ENCODE data around the gene CFAP68.

Gene CFAP68, protein sequence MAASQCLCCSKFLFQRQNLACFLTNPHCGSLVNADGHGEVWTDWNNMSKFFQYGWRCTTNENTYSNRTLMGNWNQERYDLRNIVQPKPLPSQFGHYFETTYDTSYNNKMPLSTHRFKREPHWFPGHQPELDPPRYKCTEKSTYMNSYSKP

DNA sequence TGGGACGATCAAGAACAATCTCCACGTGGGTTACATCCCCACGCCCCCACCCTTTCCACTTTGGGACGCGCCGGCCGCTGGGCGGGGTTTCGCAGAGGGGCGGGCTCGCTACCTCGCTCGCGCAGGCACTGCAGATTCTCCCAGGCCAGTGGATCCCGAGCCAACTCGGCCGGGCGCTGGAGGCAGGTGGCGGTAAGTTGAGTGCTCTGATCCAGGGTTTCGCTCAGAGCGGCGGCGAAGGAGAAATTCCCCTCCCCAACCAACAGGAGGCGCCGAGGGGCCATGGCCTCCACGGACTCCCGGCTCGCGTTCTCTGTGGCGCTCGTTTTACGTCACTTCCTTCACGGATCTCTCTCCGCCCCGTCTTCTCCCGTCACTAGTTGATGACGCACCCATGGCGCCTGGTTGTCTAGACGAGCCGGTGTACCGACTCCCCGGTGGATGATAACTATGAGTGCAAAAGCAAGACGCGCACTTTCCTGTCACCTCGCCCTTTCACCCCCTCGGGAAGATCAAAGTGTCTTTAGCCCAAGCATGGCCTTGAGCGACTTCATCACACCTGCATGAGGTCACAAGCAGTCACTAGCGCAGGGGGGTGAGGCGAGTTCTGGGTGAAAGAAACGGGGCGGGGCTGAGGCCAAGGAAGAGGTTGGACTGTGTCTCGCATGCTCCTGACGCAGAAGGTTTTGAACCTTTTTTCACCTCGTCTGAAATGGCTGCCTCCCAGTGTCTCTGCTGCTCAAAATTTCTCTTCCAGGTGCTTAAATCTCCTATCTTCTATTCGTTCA, at the start of gene CFAP68, which contains the start of gene FDXACB1:
Gene CFAP68 (plus strand): TSS at position 693 of the 788 bp plus-strand sequence. CDS start 20 bp downstream, at position 713.
Gene FDXACB1 (minus strand): TSS at position 317 of the 788 bp plus-strand sequence. CDS start 33 bp downstream, at position 284.
- TF ChIP-seq, protein P1, sequence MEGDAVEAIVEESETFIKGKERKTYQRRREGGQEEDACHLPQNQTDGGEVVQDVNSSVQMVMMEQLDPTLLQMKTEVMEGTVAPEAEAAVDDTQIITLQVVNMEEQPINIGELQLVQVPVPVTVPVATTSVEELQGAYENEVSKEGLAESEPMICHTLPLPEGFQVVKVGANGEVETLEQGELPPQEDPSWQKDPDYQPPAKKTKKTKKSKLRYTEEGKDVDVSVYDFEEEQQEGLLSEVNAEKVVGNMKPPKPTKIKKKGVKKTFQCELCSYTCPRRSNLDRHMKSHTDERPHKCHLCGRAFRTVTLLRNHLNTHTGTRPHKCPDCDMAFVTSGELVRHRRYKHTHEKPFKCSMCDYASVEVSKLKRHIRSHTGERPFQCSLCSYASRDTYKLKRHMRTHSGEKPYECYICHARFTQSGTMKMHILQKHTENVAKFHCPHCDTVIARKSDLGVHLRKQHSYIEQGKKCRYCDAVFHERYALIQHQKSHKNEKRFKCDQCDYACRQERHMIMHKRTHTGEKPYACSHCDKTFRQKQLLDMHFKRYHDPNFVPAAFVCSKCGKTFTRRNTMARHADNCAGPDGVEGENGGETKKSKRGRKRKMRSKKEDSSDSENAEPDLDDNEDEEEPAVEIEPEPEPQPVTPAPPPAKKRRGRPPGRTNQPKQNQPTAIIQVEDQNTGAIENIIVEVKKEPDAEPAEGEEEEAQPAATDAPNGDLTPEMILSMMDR (IDR thresholded peaks at IDR 0.05; ENCODE audit: extremely low read depth, insufficient read depth, missing control alignments): peak; percentile 89
- in situ Hi-C loops (cut with MboI; ENCODE audit: low pct_unique_long_range_greater_than_20kb, low sequenced_read_pairs, unreplicated experiment): no loop called here
- DNase-seq (ENCODE audit: low spot score): peak; percentile 91

DNA sequence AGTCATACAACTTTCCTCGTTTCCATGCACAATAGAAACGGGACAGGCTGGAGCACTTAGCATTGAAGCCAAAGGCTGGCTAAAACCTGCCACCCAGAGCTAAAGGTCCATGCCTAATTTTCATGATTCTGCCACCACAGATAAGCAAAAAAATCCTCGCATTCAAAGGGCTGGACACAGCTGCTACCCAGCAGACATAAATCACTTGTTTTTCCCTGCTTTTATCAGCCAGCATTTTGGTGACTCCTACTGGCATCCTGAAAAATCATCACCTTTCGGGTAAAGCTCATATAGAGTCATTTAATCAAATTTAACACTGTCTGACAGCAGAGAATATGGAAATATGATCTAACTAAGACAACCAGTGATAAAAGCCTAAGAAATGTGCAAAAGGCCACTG, 45.8 kb upstream of the CFAP68 start:
- no peak for DNase-seq (ENCODE audit: low spot score)
- TF ChIP-seq, protein P1 (IDR thresholded peaks at IDR 0.05; ENCODE audit: extremely low read depth, insufficient read depth, missing control alignments): no peak
- in situ Hi-C loops (cut with MboI; ENCODE audit: low pct_unique_long_range_greater_than_20kb, low sequenced_read_pairs, unreplicated experiment): no loop called here

DNA sequence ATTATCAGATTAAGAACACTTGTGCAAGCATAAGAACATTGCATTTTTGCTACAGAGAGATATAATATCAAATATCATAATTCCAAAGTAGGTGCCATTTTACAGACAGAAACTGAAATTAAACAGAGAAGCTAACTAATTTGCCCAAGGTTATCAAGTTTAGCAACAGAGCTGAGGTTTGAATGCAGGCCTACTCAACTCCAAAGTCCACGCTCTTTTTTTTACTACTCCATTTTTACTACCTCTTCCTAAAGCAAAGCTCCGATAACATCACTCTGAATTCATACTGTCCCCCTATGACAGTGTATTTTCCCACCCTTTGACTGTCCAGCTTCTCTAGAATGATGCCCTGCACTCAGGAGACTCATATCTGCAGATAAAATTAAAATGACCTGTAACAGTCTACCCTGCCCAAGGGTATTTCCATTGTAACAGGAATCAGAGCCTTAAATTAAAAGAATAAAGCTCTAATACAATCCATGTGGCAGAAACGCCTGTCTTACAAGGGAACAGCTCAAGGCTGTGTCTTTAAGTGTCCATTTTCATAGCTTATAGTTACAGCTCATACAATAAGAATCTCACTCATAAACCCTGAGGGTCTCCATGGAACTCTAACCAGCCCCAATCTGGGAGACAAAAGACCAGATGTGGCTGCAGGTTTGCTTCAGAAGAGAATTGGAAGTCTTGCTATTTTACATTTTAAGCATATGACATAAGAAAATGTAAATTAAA, 44.7 kb upstream of the CFAP68 start:
- in situ Hi-C loops (cut with MboI; ENCODE audit: low pct_unique_long_range_greater_than_20kb, low sequenced_read_pairs, unreplicated experiment): no loop called here
- TF ChIP-seq, protein P1 (IDR thresholded peaks at IDR 0.05; ENCODE audit: extremely low read depth, insufficient read depth, missing control alignments): no peak
- DNase-seq (ENCODE audit: low spot score): no peak

DNA sequence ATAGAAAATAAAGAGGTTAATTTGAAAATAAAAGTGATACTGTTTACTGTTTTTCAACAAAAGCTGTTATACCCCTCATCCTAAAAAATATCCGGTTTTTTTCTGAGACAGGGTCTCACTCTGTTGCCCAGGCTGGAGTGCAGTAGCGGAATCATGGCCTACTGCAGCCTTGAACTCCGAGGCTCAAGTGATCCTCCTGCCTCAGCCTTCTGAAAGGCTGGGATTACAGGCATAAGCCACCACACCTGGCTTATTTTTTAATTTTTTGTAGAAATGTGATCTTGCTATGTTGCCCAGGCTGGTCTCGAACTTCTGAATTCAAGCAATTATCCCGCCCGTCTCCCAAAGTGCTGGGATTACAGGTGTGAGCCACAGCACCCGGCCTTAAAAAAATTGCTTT, 43.7 kb upstream of the CFAP68 start:
- in situ Hi-C loops (cut with MboI; ENCODE audit: low pct_unique_long_range_greater_than_20kb, low sequenced_read_pairs, unreplicated experiment): no loop called here
- DNase-seq (ENCODE audit: low spot score): no peak
- TF ChIP-seq, protein P1 (IDR thresholded peaks at IDR 0.05; ENCODE audit: extremely low read depth, insufficient read depth, missing control alignments): no peak

DNA sequence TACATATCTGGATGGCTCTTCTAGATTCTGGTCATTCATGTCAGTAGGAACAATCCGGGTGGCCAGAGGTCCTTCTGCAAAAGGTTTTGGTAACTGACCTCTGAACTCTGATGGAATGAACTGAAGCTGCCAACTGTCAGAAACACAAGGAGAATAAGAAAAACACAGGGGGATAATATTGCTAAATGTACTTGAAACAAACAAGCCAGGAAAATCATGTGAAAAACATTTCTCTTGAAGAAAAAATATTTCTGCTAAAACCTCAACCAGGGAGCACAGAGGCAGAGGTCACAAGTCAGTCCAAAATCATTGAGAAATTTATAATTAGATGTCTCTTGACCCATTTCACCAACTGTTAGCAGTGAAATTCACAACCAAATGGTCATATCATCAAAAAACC, 43.2 kb upstream of the CFAP68 start:
- TF ChIP-seq, protein P1 (IDR thresholded peaks at IDR 0.05; ENCODE audit: extremely low read depth, insufficient read depth, missing control alignments): no peak
- in situ Hi-C loops (cut with MboI; ENCODE audit: low pct_unique_long_range_greater_than_20kb, low sequenced_read_pairs, unreplicated experiment): no loop called here
- DNase-seq (ENCODE audit: low spot score): no peak

DNA sequence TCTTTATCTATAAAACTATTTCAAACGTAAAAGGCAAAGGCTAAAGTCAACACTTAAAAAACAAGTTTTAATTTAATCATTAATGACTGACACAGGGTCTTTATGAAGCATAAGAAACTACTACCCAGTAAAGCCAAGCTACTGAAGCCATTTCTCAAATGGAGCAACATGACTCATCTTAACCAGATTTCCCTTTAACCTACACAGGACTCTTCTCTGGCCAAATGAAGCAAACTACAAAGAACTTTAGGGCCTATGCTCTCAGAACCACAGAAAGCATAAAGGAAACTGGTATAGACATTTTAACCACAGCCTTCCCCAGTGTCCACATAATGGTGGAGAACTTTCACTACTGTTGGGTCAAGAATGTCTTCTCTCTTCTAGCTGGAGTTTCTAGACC, 42.6 kb upstream of the CFAP68 start:
- TF ChIP-seq, protein P1 (IDR thresholded peaks at IDR 0.05; ENCODE audit: extremely low read depth, insufficient read depth, missing control alignments): no peak
- DNase-seq (ENCODE audit: low spot score): peak; percentile 27
- in situ Hi-C loops (cut with MboI; ENCODE audit: low pct_unique_long_range_greater_than_20kb, low sequenced_read_pairs, unreplicated experiment): no loop called here

Measured in GM13977 (cell line).